ENCODE data around the gene ADAMTS13.

ADAMTS13 gene

GRCh38 chr9:133379153-133380086, 42.7 kb upstream of the ADAMTS13 start:
- Histone ChIP-seq H4K20me1 (ENCODE audit: insufficient read depth, low read length) (peaks cover 7% of the 10 kb centered on the region; the same call in 1 of the 2 replicates), H3K4me2 (ENCODE audit: low read length) (no peak overlapping the region), H3K36me3 (replicated peaks; ENCODE audit: low read depth, low read length) (no peaks in the 10 kb centered on the region), H3K9ac (ENCODE audit: low read length) (no peak overlapping the region), H3K79me2 (ENCODE audit: low read length) (peaks cover 14% of the 10 kb centered on the region), H3K9me3 (ENCODE audit: insufficient read depth, low read length) (no peaks in the 10 kb centered on the region; the same call in 1 of the 2 replicates), H3K27me3 (ENCODE audit: low read depth, low read length) (no peaks in the 10 kb centered on the region), H3K4me1 (ENCODE audit: low read length) (peaks cover 6% of the 10 kb centered on the region; the same call in 1 of the 2 replicates), H3K4me3 (ENCODE audit: low read length) (no peak overlapping the region), H3K27ac (ENCODE audit: low read length) (no peak overlapping the region), H2AFZ (ENCODE audit: low read depth, low read length) (no peak overlapping the region)
- no peak for TF ChIP-seq CTCF (IDR thresholded peaks at IDR 0.05; ENCODE audit: low read depth, low read length)
- TF ChIP-seq EZH2phosphoT487 (IDR thresholded peaks at IDR 0.05; ENCODE audit: low read depth) = no peak

- Histone ChIP-seq H2AFZ (ENCODE audit: low read depth, low read length) (no peak overlapping the region), H3K9ac (ENCODE audit: low read length) (no peak overlapping the region), H3K79me2 (ENCODE audit: low read length) (peaks cover 1% of the 10 kb centered on the region), H3K27me3 (ENCODE audit: low read depth, low read length) (no peaks in the 10 kb centered on the region), H3K9me3 (ENCODE audit: insufficient read depth, low read length) (no peaks in the 10 kb centered on the region; the same call in 1 of the 2 replicates), H3K4me1 (ENCODE audit: low read length) (peaks cover 6% of the 10 kb centered on the region; the same call in 1 of the 2 replicates), H3K4me2 (ENCODE audit: low read length) (no peak overlapping the region), H3K4me3 (ENCODE audit: low read length) (no peak overlapping the region), H3K36me3 (replicated peaks; ENCODE audit: low read depth, low read length) (no peaks in the 10 kb centered on the region), H3K27ac (ENCODE audit: low read length) (no peak overlapping the region), H4K20me1 (ENCODE audit: insufficient read depth, low read length) (no peaks in the 10 kb centered on the region)
- TF ChIP-seq EZH2phosphoT487 (IDR thresholded peaks at IDR 0.05; ENCODE audit: low read depth) (no peak), CTCF (IDR thresholded peaks at IDR 0.05; ENCODE audit: low read depth, low read length) (no peak)
These were observed 41.4 kb upstream of the ADAMTS13 start for GRCh38 chr9:133380734-133381133.

GRCh38 chr9:133382507-133383141, 39.5 kb upstream of the ADAMTS13 start:
- H3K4me3 ChIP-seq (ENCODE audit: low read length) = no peak overlapping the region
- H2AFZ ChIP-seq (ENCODE audit: low read depth, low read length) = no peak overlapping the region
- H4K20me1 ChIP-seq (ENCODE audit: insufficient read depth, low read length) = no peaks in the 10 kb centered on the region
- no peaks in the 10 kb centered on the region for H3K27me3 ChIP-seq (ENCODE audit: low read depth, low read length)
- H3K36me3 ChIP-seq (replicated peaks; ENCODE audit: low read depth, low read length) = no peaks in the 10 kb centered on the region
- H3K4me1 ChIP-seq (ENCODE audit: low read length) = no peaks in the 10 kb centered on the region
- H3K27ac ChIP-seq (ENCODE audit: low read length) = no peak overlapping the region
- H3K4me2 ChIP-seq (ENCODE audit: low read length) = no peak overlapping the region
- no peaks in the 10 kb centered on the region for H3K79me2 ChIP-seq (ENCODE audit: low read length)
- no peak overlapping the region for H3K9ac ChIP-seq (ENCODE audit: low read length)
- no peaks in the 10 kb centered on the region; the same call in 1 of the 2 replicates for H3K9me3 ChIP-seq (ENCODE audit: insufficient read depth, low read length)
- no peak for TF ChIP-seq EZH2phosphoT487 (IDR thresholded peaks at IDR 0.05; ENCODE audit: low read depth)
- no peak for TF ChIP-seq CTCF (IDR thresholded peaks at IDR 0.05; ENCODE audit: low read depth, low read length)

GRCh38 chr9:133383438-133383837, 38.7 kb upstream of the ADAMTS13 start:
- H3K36me3 ChIP-seq (replicated peaks; ENCODE audit: low read depth, low read length) = no peaks in the 10 kb centered on the region
- H2AFZ ChIP-seq (ENCODE audit: low read depth, low read length) = no peak overlapping the region
- H3K4me3 ChIP-seq (ENCODE audit: low read length) = no peak overlapping the region
- no peak overlapping the region for H3K27ac ChIP-seq (ENCODE audit: low read length)
- no peaks in the 10 kb centered on the region for H3K4me1 ChIP-seq (ENCODE audit: low read length)
- no peak overlapping the region for H3K4me2 ChIP-seq (ENCODE audit: low read length)
- H4K20me1 ChIP-seq (ENCODE audit: insufficient read depth, low read length) = no peaks in the 10 kb centered on the region
- H3K27me3 ChIP-seq (ENCODE audit: low read depth, low read length) = no peaks in the 10 kb centered on the region
- H3K9ac ChIP-seq (ENCODE audit: low read length) = no peak overlapping the region
- TF ChIP-seq EZH2phosphoT487 (IDR thresholded peaks at IDR 0.05; ENCODE audit: low read depth) = no peak
- no peak for TF ChIP-seq CTCF (IDR thresholded peaks at IDR 0.05; ENCODE audit: low read depth, low read length)
- no peaks in the 10 kb centered on the region for H3K79me2 ChIP-seq (ENCODE audit: low read length)
- H3K9me3 ChIP-seq (ENCODE audit: insufficient read depth, low read length) = no peaks in the 10 kb centered on the region; the same call in 1 of the 2 replicates

Data from OCI-LY3 (cell line).